Subcutaneous adipose tissue (tissue), 4 donors: ENCODE results near the gene PDE4A. TPM values are rescaled to one million over a fixed set of nuclear protein-coding genes. Genes with fewer than 3 reads are reported as not detected.

Experiments
- total RNA-seq, 4 donors: library from RNA; depleted of rRNA; stranded (reverse); fragments of >200 nt; gene quantifications; one replicate each; pipeline ENCODE4 v1.1.0, GENCODE V29; 2016
- TF ChIP-seq, protein P1 (sequence below): fragments of 450-650 bp; IDR thresholded peaks from one replicate; pipeline ENCODE4 v1.5.1; 2016; ENCODE audit warnings: low read depth, mild to moderate bottlenecking, control low read depth, antibody characterized with exemption, moderate library complexity

The PDE4A gene
- total RNA-seq, 4 donors from 2014 or later: 14.3 to 26.6 (median 17.8) TPM

DNA sequence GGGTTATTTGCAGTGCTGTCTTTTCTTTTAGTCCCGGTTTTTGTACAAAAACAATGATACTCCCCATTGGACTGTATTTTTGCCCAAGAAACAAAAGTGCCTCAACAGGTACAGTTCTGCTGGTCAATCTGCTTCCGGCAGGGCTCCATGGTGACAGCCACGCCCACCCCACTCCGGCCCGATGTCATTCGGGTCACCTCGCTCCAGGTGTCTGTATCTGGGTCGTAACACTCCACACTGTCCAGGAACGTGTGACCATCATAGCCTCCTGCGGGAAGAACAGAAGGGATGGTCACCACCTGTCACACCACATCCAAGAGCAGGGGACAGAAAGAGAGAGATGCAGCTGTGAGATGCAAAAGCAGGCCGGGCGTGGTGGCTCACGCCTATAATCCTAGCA, 66.2 kb downstream of the PDE4A start:
- TF ChIP-seq, protein P1, sequence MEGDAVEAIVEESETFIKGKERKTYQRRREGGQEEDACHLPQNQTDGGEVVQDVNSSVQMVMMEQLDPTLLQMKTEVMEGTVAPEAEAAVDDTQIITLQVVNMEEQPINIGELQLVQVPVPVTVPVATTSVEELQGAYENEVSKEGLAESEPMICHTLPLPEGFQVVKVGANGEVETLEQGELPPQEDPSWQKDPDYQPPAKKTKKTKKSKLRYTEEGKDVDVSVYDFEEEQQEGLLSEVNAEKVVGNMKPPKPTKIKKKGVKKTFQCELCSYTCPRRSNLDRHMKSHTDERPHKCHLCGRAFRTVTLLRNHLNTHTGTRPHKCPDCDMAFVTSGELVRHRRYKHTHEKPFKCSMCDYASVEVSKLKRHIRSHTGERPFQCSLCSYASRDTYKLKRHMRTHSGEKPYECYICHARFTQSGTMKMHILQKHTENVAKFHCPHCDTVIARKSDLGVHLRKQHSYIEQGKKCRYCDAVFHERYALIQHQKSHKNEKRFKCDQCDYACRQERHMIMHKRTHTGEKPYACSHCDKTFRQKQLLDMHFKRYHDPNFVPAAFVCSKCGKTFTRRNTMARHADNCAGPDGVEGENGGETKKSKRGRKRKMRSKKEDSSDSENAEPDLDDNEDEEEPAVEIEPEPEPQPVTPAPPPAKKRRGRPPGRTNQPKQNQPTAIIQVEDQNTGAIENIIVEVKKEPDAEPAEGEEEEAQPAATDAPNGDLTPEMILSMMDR: no peak

DNA sequence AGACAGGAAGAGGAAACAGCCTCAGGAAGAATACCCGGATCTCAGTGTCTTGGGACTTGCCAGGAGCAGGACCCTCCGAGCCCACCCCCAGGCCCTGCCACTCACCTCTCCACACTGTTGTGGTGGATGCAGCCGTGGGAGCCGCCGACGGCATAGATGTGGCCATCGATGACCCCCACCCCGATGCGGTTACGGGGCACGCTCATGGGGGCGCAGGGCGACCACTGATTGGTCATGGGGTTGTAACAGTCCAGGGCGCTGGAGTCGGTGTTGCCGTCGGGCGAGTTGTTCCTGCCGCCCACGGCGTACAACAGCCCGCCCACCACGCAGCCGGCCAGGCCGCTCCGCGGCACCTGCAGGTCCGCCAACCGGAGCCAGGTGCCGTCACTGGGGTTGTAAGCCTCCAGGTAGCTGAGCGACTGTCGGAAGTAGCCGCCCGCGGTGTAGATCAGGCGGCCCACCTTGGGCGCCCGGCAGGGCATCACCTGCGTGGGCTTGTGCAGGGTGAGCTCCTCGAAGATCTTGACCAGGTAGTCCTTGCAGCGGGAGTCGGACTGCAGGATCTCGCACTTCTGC, 71.2 kb downstream of the PDE4A start:
- TF ChIP-seq, protein P1: no peak

DNA sequence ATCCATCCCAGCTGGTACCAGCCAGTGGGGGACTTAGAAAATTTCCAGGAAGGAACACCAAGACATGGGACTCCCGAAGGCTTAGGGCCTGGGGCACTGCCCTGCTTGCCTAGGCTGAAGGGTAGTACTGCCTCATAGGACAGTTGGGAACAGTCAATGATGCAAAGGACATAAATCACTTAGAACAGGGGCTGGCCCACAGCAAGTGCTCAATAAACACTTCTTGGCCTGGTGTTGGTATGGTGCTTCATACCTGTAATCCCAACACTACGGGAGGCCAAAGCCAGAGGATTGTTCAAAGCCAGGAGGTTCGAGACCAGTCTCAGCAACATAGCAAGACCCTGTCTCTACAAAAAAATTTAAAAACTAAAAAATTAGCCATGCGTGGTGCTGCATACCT, 77.0 kb downstream of the PDE4A start:
- TF ChIP-seq, protein P1: no peak

DNA sequence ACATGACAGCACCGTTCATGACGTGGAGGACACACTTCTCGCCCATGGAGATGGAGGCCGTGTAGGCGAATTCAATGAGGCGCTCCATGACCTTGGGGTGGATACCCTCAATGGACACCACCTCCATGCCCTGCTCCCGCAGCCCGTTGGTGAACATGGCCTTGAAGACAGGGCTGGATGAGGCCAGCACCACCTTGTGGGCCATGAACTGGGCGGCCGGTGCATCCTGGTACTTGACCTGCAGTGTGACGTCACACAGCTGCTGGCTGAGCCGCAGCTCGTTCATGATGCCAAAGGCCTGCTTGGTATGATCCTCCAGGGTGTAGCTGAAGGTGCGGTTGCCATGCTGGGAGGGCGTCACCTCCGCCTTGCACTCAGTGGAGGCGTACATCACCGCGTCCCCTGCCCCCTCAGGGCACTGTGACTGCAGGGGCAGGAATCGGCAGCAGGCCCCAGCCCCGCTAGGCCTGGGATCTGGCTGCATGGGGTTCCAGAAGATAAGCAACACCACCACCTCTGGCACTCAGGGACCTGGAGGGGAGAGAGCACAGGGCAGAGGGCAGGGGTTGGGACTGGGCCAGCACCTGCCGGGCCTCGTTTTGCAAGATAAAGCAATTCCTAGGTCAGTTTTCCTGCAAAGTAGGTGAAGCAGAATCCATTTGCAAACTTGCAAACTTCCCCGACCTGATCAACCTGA, 79.4 kb downstream of the PDE4A start:
- TF ChIP-seq, protein P1: no peak

DNA sequence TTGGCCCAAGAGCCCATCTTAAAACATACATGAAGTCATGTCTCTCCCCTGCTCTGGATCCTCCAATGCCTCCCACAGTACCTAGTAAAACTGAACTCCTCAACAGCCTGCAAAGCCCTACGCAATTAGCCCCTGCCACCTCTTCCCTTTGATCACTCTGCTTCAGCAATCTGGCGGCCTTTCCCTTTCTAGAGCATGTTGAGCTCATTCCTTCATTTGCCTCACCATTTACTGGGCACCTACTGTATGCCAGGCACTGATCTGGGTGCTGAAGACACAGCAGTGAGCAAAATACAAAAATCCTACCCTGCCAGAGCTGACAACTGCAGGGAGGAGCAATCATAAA, 79.9 kb downstream of the PDE4A start:
- TF ChIP-seq, protein P1: no peak

DNA sequence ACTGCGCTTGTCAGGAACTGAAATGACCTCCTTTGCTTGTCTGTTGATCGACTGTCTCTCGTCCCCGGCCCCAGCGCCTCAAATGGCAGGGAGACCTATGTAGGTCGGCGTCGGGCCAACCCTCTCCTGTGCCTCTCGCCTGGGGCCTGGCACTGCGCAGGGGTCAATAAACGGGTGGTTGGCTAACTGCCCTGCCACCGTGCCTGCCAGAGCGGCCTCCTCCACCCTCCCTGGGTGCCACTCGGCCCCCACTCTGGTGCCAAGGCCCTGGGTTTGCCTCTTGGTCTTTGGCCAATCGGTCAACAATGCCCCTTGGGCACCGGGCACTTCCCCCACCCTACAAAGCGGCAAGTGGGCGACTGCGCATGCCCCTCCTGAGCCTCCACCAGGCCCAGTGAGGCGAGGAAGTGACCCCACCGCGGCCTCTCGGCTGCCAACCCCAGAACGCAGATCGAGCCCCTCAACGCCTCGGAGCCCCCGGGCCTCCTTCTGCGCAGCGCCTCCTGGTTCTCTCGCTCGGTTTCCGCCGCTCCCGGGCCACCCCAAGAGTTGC, 81.7 kb downstream of the PDE4A start:
- TF ChIP-seq, protein P1: no peak

DNA sequence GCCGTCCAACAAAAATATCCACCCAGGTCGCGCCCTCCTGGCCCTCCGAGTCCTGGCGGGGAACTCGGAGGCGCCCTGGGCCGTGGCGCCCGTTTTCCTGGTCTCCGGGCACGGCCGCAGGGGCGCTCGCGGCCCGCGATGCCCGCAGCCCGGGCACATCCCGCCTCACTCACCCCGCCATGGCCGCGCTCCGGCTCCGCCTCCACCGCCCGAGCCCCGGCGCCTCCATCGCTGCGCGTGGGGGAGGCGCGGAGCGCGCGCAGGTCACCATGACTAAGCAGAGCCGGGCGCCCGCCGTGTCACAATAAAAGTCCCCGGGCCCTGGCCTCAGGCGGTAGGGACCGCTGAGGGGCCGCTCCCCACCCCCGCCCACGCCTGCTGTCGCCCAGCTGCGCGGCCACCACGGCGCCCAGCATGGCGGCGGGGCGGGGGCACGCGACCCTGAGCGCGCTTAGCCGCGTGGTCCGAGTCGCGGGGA, 82.2 kb downstream of the PDE4A start:
- TF ChIP-seq, protein P1: no peak
